Stimulated activated CD4-positive, alpha-beta T cell treated with anti-CD3 and anti-CD28 coated beads, Interleukin-1b, Interleukin-23, amount 100 ng/mL, for 4 hours (primary cell): ENCODE results near the gene CFAP20DC.
"Not testable (repeated sequence)": the region's sequence is repeated elsewhere in the genome, so short reads cannot be mapped to it uniquely, and the experiment has no call there.

ENCODE experiments used
- DNase-seq, 2 donors: peaks; one replicate each; pipeline ENCODE4 v3.0.0-alpha.2; 2020; ENCODE audit warnings: low read depth in 2 of 2

CFAP20DC gene

GRCh38 chr3:58696093-58696492 lies 353.7 kb downstream of the CFAP20DC start:
- DNase-seq = no peak

- not testable (repeated sequence) for DNase-seq
Observed at GRCh38 chr3:58695284-58695683, 354.5 kb downstream of the CFAP20DC start.

GRCh38 chr3:58693940-58694850 lies 355.6 kb downstream of the CFAP20DC start:
- DNase-seq = no peak

GRCh38 chr3:58692484-58692883 lies 357.3 kb downstream of the CFAP20DC start:
- no peak for DNase-seq
